GM12873 (cell line): ENCODE data around the gene SAMD1.

Source experiments
- TF ChIP-seq, protein P1 (sequence below): IDR thresholded peaks from 2 replicates; pipeline ENCODE4 v1.5.1; 2012; ENCODE audit warnings: low read depth, mild to moderate bottlenecking, moderate library complexity, low read length, control low read depth; ENCODE audit not compliant: insufficient read depth; ENCODE audit errors: missing control alignments

SAMD1 gene

DNA sequence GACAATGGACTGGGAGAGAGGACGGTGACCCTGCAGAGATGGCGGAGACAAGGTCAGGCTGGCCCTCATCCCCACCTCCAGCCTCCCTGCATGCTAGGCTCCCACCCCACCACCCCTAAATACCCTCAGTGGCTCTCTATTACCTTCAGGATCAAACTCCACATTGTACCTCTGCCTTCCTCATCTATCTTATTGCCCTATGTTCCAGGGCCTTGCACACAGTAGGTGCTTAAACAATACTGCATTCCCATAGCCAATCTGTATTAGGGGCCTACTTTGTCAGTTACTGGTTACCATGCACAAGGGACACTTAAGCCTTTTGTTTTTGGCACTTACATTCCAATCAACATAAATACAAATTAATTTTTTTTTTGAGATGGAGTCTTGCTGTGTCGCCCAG is 35.2 kb downstream of the SAMD1 start:
- TF ChIP-seq, protein P1, sequence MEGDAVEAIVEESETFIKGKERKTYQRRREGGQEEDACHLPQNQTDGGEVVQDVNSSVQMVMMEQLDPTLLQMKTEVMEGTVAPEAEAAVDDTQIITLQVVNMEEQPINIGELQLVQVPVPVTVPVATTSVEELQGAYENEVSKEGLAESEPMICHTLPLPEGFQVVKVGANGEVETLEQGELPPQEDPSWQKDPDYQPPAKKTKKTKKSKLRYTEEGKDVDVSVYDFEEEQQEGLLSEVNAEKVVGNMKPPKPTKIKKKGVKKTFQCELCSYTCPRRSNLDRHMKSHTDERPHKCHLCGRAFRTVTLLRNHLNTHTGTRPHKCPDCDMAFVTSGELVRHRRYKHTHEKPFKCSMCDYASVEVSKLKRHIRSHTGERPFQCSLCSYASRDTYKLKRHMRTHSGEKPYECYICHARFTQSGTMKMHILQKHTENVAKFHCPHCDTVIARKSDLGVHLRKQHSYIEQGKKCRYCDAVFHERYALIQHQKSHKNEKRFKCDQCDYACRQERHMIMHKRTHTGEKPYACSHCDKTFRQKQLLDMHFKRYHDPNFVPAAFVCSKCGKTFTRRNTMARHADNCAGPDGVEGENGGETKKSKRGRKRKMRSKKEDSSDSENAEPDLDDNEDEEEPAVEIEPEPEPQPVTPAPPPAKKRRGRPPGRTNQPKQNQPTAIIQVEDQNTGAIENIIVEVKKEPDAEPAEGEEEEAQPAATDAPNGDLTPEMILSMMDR, result no peak

DNA sequence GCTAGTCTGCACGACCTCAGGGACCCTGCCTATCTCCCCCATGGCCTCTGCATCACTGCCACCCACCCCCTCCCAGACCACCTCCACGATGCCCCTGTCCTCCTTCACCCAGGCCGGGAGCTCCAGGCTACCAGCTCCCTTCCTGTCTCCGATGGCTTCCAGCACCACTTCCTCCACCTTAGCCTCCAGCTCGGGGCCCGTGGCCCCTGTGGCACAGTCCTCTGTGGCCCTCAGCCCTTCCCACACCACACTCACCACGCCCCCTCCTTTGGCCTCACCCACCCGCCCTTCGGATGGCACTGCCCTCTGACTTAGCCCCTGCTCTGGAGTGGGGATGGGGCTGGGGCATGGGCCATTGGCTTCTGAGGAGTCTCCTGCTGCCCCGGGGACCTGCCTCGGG is 35.8 kb downstream of the SAMD1 start:
- TF ChIP-seq, protein P1, result no peak

DNA sequence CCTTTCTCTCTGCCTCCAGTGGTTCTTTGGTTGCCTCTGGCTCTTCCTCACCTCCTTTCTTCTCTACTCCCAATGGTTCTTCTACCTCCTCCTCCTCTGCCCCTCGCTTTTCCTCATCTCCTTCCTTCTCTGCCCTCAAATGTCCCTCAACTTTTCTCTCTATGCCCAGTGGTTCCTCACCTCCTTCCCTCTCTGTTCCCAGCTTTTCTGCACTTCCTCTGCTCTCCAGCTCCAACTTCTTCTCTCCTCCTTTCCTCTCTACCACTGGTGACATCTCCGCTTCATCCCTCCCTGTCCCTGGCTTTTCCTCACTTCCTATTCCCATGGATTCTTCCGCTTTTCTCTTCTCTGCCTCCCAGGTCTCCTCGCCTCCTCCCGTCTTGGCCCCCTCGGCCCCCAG is 36.5 kb downstream of the SAMD1 start:
- TF ChIP-seq, protein P1, result no peak

DNA sequence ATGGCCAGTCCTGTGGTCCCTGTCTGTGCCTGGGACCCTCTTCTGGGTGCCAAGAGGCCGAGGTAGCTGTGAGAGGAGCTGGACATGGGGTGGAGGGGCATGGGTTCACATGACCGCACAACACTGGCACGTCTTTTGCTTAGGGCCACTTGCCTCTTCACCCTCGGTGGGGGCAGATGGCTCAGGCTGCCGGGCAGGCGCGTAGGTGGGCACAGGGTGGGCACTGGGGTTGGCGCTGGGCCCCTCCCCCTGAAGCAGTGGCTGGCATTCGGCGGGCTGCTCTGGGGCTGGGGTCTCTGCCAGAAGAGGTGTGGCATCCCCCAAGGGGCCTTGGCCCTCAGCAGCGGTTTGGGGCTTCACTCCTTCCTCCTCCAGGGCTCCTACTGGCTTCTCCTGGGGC is 37.1 kb downstream of the SAMD1 start:
- TF ChIP-seq, protein P1, result no peak

DNA sequence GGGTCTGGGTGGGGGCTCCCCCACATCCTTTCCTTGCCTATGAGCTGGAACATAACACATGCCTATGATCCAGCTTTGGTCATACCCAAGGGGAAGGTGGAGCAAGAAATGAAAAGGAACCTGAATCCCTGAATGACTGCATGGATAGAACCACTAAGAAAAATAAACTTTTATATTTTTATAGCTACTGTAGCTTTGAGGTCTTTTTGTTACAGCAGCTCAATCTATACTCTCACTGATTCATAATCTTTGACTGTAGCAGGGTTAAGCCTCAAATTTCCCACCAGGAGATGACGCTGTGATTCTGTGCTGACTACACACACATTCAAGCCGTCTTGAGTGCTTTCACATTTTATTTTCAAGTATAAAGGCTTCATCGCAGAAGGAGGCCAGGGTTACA is 37.5 kb downstream of the SAMD1 start:
- TF ChIP-seq, protein P1, result no peak

DNA sequence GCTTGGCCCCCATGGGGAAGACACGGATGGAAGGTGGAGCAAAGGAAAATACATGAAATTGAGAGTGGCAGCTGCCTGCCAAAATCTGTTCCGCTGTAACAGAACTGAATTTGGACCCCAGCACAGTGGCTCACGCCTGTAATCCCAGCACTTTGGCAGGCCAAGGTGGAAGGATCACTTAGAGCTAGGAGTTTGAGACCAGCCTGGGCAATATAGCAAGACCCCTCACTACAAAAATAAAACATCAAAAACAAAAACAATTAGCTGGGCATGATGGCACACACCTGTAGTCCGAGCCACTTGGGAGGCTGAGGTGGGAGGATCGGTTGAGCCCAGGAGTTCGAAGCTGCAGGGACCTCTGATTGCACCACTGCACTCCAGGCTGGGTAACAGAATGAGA is 38.1 kb downstream of the SAMD1 start:
- TF ChIP-seq, protein P1, result no peak

DNA sequence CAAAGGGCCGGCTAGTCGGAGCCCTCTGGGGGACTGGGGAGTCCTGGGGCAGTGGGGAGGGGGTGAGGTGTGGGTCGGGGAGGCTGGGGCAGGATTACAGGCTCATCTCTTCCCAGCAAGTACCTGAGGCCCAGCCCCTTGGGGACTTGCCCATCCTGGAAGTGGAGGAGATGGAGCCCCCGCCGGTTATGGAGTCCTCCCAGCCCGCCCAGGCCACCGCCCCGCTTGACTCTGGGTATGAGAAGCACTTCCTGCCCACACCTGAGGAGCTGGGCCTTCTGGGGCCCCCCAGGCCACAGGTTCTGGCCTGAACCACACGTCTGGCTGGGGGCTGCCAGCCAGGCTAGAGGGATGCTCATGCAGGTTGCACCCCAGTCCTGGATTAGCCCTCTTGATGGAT is 38.6 kb downstream of the SAMD1 start:
- TF ChIP-seq, protein P1, result no peak
